NAMALWA (cell line): Measurements from ENCODE around the gene FANCM.
A peak's percentile ranks its signal among the peaks of the same experiment; 100 is the strongest.
"Not testable (repeated sequence)": the region's sequence is repeated elsewhere in the genome, so short reads cannot be mapped to it uniquely, and the experiment has no call there.

Experiments used
- DNase-seq: peaks from one replicate; pipeline ENCODE4 v3.0.0-alpha.2; 2015; ENCODE audit warnings: low spot score

Gene FANCM

GRCh38 chr14:45144658-45145057 lies 8.9 kb downstream of the FANCM start:
- no peak for DNase-seq

GRCh38 chr14:45145214-45145613 lies 9.5 kb downstream of the FANCM start:
- no peak for DNase-seq

GRCh38 chr14:45149602-45150001 lies 13.9 kb downstream of the FANCM start:
- no peak for DNase-seq

GRCh38 chr14:45150386-45150890 lies 14.7 kb downstream of the FANCM start:
- no peak for DNase-seq

GRCh38 chr14:45156067-45156466 lies 20.3 kb downstream of the FANCM start:
- no peak for DNase-seq

- no peak for DNase-seq
Measured at GRCh38 chr14:45169906-45170305, 34.2 kb downstream of the FANCM start.

GRCh38 chr14:45177076-45177475 lies 41.3 kb downstream of the FANCM start:
- no peak for DNase-seq

- no peak for DNase-seq
Measured at GRCh38 chr14:45181329-45181728, 45.6 kb downstream of the FANCM start.

GRCh38 chr14:45181806-45182205 lies 46.1 kb downstream of the FANCM start:
- no peak for DNase-seq

GRCh38 chr14:45185100-45185814 lies 49.5 kb downstream of the FANCM start:
- no peak for DNase-seq

GRCh38 chr14:45194964-45195363 lies 59.2 kb downstream of the FANCM start:
- DNase-seq = no peak

- DNase-seq = no peak
Measured at GRCh38 chr14:45198551-45198950, 62.8 kb downstream of the FANCM start.

GRCh38 chr14:45199230-45199629 lies 63.5 kb downstream of the FANCM start:
- no peak for DNase-seq

GRCh38 chr14:45201905-45202304 lies 66.2 kb downstream of the FANCM start:
- peak; percentile 62 for DNase-seq

GRCh38 chr14:45204241-45204640 lies 68.5 kb downstream of the FANCM start:
- no peak for DNase-seq

- no peak for DNase-seq
Measured at GRCh38 chr14:45210159-45210558, 74.4 kb downstream of the FANCM start.

- no peak for DNase-seq
Measured at GRCh38 chr14:45211295-45211694, 75.6 kb downstream of the FANCM start.

GRCh38 chr14:45212231-45212630 lies 76.5 kb downstream of the FANCM start:
- DNase-seq = no peak

- not testable (repeated sequence) for DNase-seq
Measured at GRCh38 chr14:45213716-45214115, 78.0 kb downstream of the FANCM start.

- not testable (repeated sequence) for DNase-seq
Measured at GRCh38 chr14:45214341-45214740, 78.6 kb downstream of the FANCM start.

GRCh38 chr14:45222485-45223262 lies 86.9 kb downstream of the FANCM start:
- no peak for DNase-seq

- no peak for DNase-seq
Measured at GRCh38 chr14:45227566-45227965, 91.8 kb downstream of the FANCM start.

- no peak for DNase-seq
Measured at GRCh38 chr14:45238988-45239387, 103.3 kb downstream of the FANCM start.
